Endothelial cell of umbilical vein (primary cell): ENCODE data around the gene ZKSCAN1. TPM values are rescaled to one million over a fixed set of nuclear protein-coding genes. Genes with fewer than 3 reads are reported as not detected.

Experiments
- BruUV-seq: library from RNA; stranded (reverse); fragments of 400-500 nt; replicated peaks from 2 replicates; lab custom pipeline; 2021; lab: Mats Ljungman, UMichigan
- CTCF ChIA-PET: fragments of 300-600, 350-600 bp; sonication (Branson Sonifier 250); formaldehyde crosslinking; loops from one replicate; lab custom pipeline; 2021; ENCODE audit warnings: antibody characterized with exemption, inconsistent platforms; lab: Charles Lee
- POLR2A ChIA-PET: fragments of 300-600, 350-600 bp; sonication (Branson Sonifier 250); formaldehyde crosslinking; loops from one replicate; lab custom pipeline; 2021; ENCODE audit warnings: antibody characterized with exemption, inconsistent platforms; lab: Charles Lee
- DNase-seq: peaks from one replicate; pipeline ENCODE4 v3.0.0-alpha.2; 2011; ENCODE audit warnings: low read depth, low spot score
- FAIRE-seq: peaks from 2 replicates; lab custom pipeline; 2011; peaks lifted over from hg19 to GRCh38; lab: Jason Lieb, UNC
- H2AFZ ChIP-seq: 2 replicates; pipeline ENCODE4 v1.6.0; 2012; ENCODE audit warnings: low read depth, low read length, control low read depth, inconsistent platforms
- H3K27ac ChIP-seq: 2 replicates; pipeline ENCODE4 v1.5.1; 2011; ENCODE audit warnings: low read depth, mild to moderate bottlenecking, control low read depth, low read length, moderate library complexity; ENCODE audit not compliant: insufficient read depth
- H3K27me3 ChIP-seq, 2 experiments: 2 replicates each; pipeline versions ENCODE4 v1.6.0 to v1.6.1; 2011; ENCODE audit warnings: low read length in 2 of 2, mixed read lengths in 1 of 2; ENCODE audit not compliant: control insufficient read depth in 2 of 2, insufficient read depth in 2 of 2
- H3K36me3 ChIP-seq, 2 experiments: 2 replicates in 1 of 2; 3 replicates in 1 of 2; pipeline ENCODE4 v1.5.1; 2011; ENCODE audit warnings: low read length in 2 of 2, mild to moderate bottlenecking in 1 of 2, moderate library complexity in 1 of 2; ENCODE audit not compliant: control insufficient read depth in 2 of 2, insufficient read depth in 2 of 2; ENCODE audit errors: extremely low read depth in 1 of 2
- H3K4me1 ChIP-seq: 3 replicates; pipeline ENCODE4 v1.5.1; 2011; ENCODE audit warnings: mild to moderate bottlenecking, low read length; ENCODE audit not compliant: control insufficient read depth, insufficient read depth; ENCODE audit errors: extremely low read depth
- H3K4me2 ChIP-seq: 2 replicates; pipeline ENCODE4 v1.6.1; 2011; ENCODE audit warnings: low read length, control low read depth, mixed read lengths; ENCODE audit not compliant: insufficient read depth
- H3K4me3 ChIP-seq, 3 experiments: fragments of 200-600 bp in 1 of 3; sonication (generic), shearing (Covaris generic) in 1 of 3; replicated peaks in 1 of 3; 2 replicates each; pipeline ENCODE4 v1.5.1; 2011 to 2016; ENCODE audit warnings: control low read depth in 3 of 3, low read length in 3 of 3, mild to moderate bottlenecking in 2 of 3, inconsistent platforms in 1 of 3, low read depth in 1 of 3, moderate library complexity in 1 of 3; ENCODE audit not compliant: insufficient read depth in 1 of 3
- H3K79me2 ChIP-seq: 2 replicates; pipeline ENCODE4 v1.6.0; 2012; ENCODE audit warnings: low read length, inconsistent platforms; ENCODE audit not compliant: control insufficient read depth, insufficient read depth
- H3K9ac ChIP-seq: replicated peaks from 2 replicates; pipeline ENCODE3; 2011; ENCODE audit warnings: low read length, control low read depth; ENCODE audit not compliant: insufficient read depth; ENCODE audit errors: extremely low read depth
- H3K9me1 ChIP-seq: replicated peaks from 3 replicates; pipeline ENCODE4 v1.6.0; 2011; ENCODE audit warnings: mild to moderate bottlenecking, low read length; ENCODE audit not compliant: control insufficient read depth, insufficient read depth; ENCODE audit errors: extremely low read depth
- H3K9me3 ChIP-seq: replicated peaks from 2 replicates; pipeline ENCODE4 v1.5.1; 2012; ENCODE audit warnings: low read length, inconsistent platforms; ENCODE audit not compliant: control insufficient read depth, insufficient read depth
- H4K20me1 ChIP-seq: replicated peaks from 2 replicates; pipeline ENCODE3; 2011; ENCODE audit warnings: mild to moderate bottlenecking, low read length; ENCODE audit not compliant: control insufficient read depth, insufficient read depth; ENCODE audit errors: extremely low read depth
- CTCF ChIP-seq, 2 donors: IDR thresholded peaks; 1 replicate in 1 of 2; 2 replicates in 1 of 2; pipeline ENCODE4 v1.5.1; 2011; ENCODE audit warnings: low read length in 2 of 2, mild to moderate bottlenecking in 2 of 2, moderate library complexity in 2 of 2, control low read depth in 1 of 2, inconsistent platforms in 1 of 2, low read depth in 1 of 2; ENCODE audit not compliant: insufficient read depth in 1 of 2; ENCODE audit errors: extremely low read depth in 1 of 2
- EZH2 ChIP-seq: IDR thresholded peaks from 2 replicates; pipeline ENCODE4 v1.6.1; 2012; ENCODE audit warnings: borderline replicate concordance, low read depth, mild to moderate bottlenecking, moderate library complexity, low read length, inconsistent platforms; ENCODE audit not compliant: severe bottlenecking
- FOS ChIP-seq: IDR thresholded peaks from 2 replicates; pipeline ENCODE4 v1.6.1; 2011; ENCODE audit warnings: mild to moderate bottlenecking, low read length, moderate library complexity, borderline replicate concordance; ENCODE audit not compliant: insufficient read depth
- GATA2 ChIP-seq: IDR thresholded peaks from 2 replicates; pipeline ENCODE4 v1.7.0; 2011; ENCODE audit warnings: low read depth, mild to moderate bottlenecking, moderate library complexity, mixed read lengths, low read length; ENCODE audit not compliant: insufficient read length, insufficient read depth
- JUN ChIP-seq: IDR thresholded peaks from 2 replicates; pipeline ENCODE4 v1.6.1; 2011; ENCODE audit warnings: borderline replicate concordance, low read depth; ENCODE audit not compliant: insufficient read length, insufficient read depth
- MAX ChIP-seq: IDR thresholded peaks from 2 replicates; pipeline ENCODE4 v1.6.1; 2011; ENCODE audit not compliant: insufficient read depth, insufficient read length
- MYC ChIP-seq: IDR thresholded peaks from one replicate; pipeline ENCODE4 v1.6.1; 2011; ENCODE audit warnings: mild to moderate bottlenecking, low read depth, low read length
- POLR2A ChIP-seq: IDR thresholded peaks from 2 replicates; pipeline ENCODE4 v1.6.1; 2012; ENCODE audit warnings: low read depth, mild to moderate bottlenecking, control low read depth, low read length
- POLR2AphosphoS5 ChIP-seq: IDR thresholded peaks from 2 replicates; pipeline ENCODE4 v1.6.1; 2012; ENCODE audit warnings: low read depth, mild to moderate bottlenecking, control low read depth, low read length, moderate library complexity; ENCODE audit not compliant: insufficient read depth
- dilution Hi-C: fragments of 300-500 bp; cut with MboI; formaldehyde crosslinking; loops from one replicate; pipeline ENCODE4 v1.15.0; 2019; ENCODE audit warnings: low sequenced_read_pairs; ENCODE audit not compliant: extremely low pct_ligation_motif_present
- intact Hi-C: fragments of 100-400 bp; cut with micrococcal nuclease; formaldehyde crosslinking; loops from one replicate; pipeline ENCODE4 v1.10.0; 2022
- polyA plus RNA-seq, 4 experiments: library from polyadenylated mRNA; depleted of rRNA in 3 of 4; stranded (reverse) in 3 of 4; unstranded in 1 of 4; fragments of >200 nt; gene quantifications; 2 replicates each; pipeline versions ENCODE4 v1.2.1 to v1.2.3, GENCODE V29; 2011 to 2012; ENCODE audit warnings: missing spikeins in 1 of 4
- total RNA-seq: library from RNA; stranded (reverse); gene quantifications from 2 replicates; pipeline ENCODE4 v1.2.3, GENCODE V29; 2021

The ZKSCAN1 gene
- total and polyA plus RNA-seq, 2 donors (not counting 3 experiments of a cell fraction or from before 2014, with no cell fraction given) = 12.3 to 57.8 TPM

GRCh38 chr7:100000239-100000638 is 15.2 kb upstream of the ZKSCAN1 start:
- H3K27ac ChIP-seq = no peak overlapping the region
- H3K4me2 ChIP-seq = no peak overlapping the region
- no peaks in the 10 kb centered on the region for H3K9me1 ChIP-seq
- no peak overlapping the region for H3K4me3 ChIP-seq
- no peaks in the 10 kb centered on the region for H3K36me3 ChIP-seq
- dilution Hi-C loops = no loop called here
- no peaks in the 10 kb centered on the region for H3K79me2 ChIP-seq
- ChIA-PET CTCF (no interaction called here), POLR2A (no interaction called here)
- TF ChIP-seq FOS (no peak), POLR2A (no peak), POLR2AphosphoS5 (no peak), GATA2 (no peak), EZH2 (no peak), MAX (no peak), MYC (no peak), JUN (no peak), CTCF (IDR thresholded peaks at IDR 0.05; ENCODE audit: extremely low read depth in 1 of 2, insufficient read depth in 1 of 2, low read depth in 1 of 2, low read length in 2 of 2) (no peak)
- H3K4me1 ChIP-seq = no peaks in the 10 kb centered on the region
- H3K27me3 ChIP-seq = no peaks in the 10 kb centered on the region
- no peaks in the 10 kb centered on the region for H3K9me3 ChIP-seq
- no peaks in the 10 kb centered on the region for H4K20me1 ChIP-seq
- no TSS peak for BruUV-seq
- DNase-seq (no peak), FAIRE-seq (no peak)
- H3K9ac ChIP-seq = no peak overlapping the region
- no peak overlapping the region for H2AFZ ChIP-seq
- intact Hi-C loops = no loop called here
